H7 (cell line): ENCODE data around the gene SMARCA4. TPM values are rescaled to one million over a fixed set of nuclear protein-coding genes. Genes with fewer than 3 reads are reported as not detected.
"Not testable (repeated sequence)": the region's sequence is repeated elsewhere in the genome, so short reads cannot be mapped to it uniquely, and the experiment has no call there.

Source experiments
- DNase-seq: peaks from one replicate; pipeline ENCODE4 v3.0.0; 2012
- H3K27me3 ChIP-seq: 2 replicates; pipeline ENCODE4 v1.6.0; 2011; ENCODE audit warnings: mild to moderate bottlenecking, low read length; ENCODE audit not compliant: control insufficient read depth, insufficient read depth
- H3K36me3 ChIP-seq: replicated peaks from 2 replicates; pipeline ENCODE4 v1.5.1; 2011; ENCODE audit warnings: low read length; ENCODE audit not compliant: control insufficient read depth, insufficient read depth
- H3K4me3 ChIP-seq: 2 replicates; pipeline ENCODE4 v1.5.1; 2011; ENCODE audit warnings: low read depth, mild to moderate bottlenecking, control low read depth, low read length, moderate library complexity; ENCODE audit not compliant: insufficient read depth
- total RNA-seq: library from RNA; depleted of rRNA; stranded (reverse); fragments of >200 nt; shearing (Covaris generic); gene quantifications from 2 replicates; pipeline ENCODE4 v1.2.3, GENCODE V29; 2014

The SMARCA4 gene
- total RNA-seq, 1 experiment from 2014 or later: 173 TPM

DNA sequence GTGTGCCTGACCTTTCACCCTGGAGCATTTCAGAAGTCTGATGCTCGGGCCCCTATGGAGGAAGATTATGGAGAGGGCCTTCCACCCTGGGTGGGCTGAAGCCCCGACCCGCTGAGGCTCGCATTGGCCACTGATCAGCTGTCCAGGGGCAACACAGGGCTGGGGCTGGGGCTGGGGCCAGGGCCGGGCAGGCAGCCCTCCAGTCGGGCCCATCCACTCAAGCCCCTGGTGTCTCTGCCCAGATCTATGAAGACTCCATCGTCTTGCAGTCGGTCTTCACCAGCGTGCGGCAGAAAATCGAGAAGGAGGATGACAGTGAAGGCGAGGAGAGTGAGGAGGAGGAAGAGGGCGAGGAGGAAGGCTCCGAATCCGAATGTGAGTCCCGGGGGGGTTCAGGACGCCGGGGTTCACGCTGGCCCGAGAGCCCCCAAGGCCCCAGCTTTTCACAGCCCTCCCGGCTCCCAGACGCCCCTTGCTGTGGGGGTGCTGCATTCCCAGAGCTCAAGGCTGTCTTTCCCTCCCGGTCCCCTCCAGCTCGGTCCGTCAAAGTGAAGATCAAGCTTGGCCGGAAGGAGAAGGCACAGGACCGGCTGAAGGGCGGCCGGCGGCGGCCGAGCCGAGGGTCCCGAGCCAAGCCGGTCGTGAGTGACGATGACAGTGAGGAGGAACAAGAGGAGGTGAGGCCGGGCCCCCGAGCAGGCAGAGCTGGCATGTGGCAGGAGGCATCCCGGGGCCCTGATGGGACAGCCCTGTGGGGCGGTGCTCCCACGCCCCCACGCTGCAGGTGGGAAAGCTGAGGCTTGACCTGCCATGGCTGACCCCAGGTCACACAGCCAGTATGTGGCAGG is 98.9 kb downstream of the SMARCA4 start:
- DNase-seq: peak; percentile 55
- Histone ChIP-seq H3K27me3 (no peaks in the 10 kb centered on the region), H3K4me3 (no peak overlapping the region), H3K36me3 (peaks cover 20% of the 10 kb centered on the region)

DNA sequence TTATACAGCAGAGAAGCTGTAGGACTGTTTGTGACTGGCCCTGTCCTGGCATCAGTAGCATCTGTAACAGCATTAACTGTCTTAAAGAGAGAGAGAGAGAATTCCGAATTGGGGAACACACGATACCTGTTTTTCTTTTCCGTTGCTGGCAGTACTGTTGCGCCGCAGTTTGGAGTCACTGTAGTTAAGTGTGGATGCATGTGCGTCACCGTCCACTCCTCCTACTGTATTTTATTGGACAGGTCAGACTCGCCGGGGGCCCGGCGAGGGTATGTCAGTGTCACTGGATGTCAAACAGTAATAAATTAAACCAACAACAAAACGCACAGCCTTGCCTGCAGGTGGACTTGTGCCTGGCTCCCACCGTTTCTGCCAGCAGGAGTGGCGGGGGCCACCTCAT is 101.1 kb downstream of the SMARCA4 start:
- no peaks in the 10 kb centered on the region for H3K27me3 ChIP-seq
- peak; percentile 30 for DNase-seq
- H3K36me3 ChIP-seq: peaks cover 13% of the 10 kb centered on the region
- no peak overlapping the region for H3K4me3 ChIP-seq

DNA sequence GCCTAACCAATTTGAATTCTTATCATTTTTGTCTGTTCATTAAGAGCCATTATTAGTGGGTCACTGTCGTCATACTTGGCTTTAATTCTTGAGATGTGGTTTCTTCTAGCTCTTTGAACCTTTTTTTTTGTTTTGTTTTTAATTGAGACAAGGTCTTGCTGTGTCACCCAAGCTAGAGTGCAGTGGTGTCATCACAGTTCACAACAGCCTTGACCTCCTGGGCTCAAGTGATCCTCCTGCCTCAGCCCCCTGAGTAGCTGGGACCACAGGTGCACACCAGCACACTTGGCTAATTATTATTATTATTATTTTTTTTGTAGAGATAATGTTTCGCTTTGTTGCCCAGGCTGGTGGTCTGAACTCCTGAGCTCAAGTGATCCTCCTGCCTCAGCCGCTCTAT is 102.6 kb downstream of the SMARCA4 start:
- no peaks in the 10 kb centered on the region for H3K27me3 ChIP-seq
- DNase-seq: no peak
- peaks cover 17% of the 10 kb centered on the region for H3K36me3 ChIP-seq
- no peak overlapping the region for H3K4me3 ChIP-seq

DNA sequence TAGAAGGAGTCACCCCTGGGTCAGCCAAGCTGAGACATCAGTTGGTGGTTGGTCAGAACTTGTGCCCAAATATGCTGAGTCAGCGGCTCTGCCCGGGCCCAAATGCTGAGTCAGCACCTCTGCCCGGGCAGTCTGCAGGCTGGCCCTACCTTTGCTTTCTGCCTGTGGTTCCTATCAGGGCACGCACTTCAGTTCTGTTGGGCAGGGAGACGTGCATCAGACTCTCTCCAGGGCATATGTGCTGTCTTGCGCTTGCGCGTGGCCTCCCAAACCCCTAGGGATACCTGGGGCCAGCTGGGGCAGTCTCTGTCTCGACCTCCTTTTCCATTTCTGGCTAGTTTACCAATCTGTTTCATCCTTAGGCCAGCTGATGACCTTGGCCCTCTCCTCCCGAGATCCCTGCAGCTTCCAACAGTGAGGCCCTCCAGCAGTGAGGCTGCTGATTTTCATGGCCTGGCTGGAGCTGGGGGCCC is 104.0 kb downstream of the SMARCA4 start:
- H3K36me3 ChIP-seq: peaks cover 17% of the 10 kb centered on the region
- H3K27me3 ChIP-seq: no peaks in the 10 kb centered on the region
- DNase-seq: peak; percentile 77
- no peak overlapping the region for H3K4me3 ChIP-seq

- Histone ChIP-seq H3K36me3 (peaks cover 12% of the 10 kb centered on the region), H3K4me3 (no peak overlapping the region), H3K27me3 (no peaks in the 10 kb centered on the region)
- DNase-seq: no peak
Measured at GRCh38 chr19:11066326-11066725, 105.5 kb downstream of the SMARCA4 start.

DNA sequence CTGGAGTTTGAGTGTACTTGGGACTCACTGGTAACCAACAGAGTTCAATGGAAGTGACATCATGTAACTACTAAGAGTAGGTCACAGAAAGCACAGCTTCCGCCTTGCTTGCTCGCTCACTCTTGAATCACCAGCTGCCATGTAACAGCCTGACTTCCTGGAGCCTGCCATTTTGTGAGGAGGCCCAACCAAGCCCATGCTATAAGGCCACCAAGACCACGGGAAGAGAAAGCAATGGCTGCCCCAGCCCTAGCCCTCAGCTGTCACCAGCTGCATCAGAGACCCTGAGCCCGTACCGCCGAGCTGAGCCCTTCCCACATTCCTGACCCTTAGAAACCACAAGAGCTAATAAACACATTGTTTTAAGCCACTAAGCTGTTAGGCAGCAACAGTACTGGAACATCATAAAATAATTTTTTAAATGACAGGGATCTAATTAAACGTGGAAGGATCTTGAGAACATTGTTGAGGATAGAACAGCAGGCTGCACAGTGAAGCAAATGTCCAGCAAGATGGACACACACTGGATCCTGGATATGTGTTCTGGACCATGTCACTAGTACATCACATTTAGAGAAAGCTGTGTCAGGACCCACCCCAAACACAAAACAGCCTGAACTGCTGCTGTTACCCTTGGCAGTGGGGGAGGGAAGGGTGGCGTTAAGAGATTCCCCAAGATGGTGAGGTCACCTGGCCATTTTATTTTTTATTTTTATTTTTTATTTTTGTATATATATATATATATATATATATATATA is 106.7 kb downstream of the SMARCA4 start:
- Histone ChIP-seq H3K36me3 (peaks cover 8% of the 10 kb centered on the region), H3K27me3 (no peaks in the 10 kb centered on the region)
- DNase-seq: peak; percentile 8

GRCh38 chr19:11069561-11069960 is 108.7 kb downstream of the SMARCA4 start:
- Histone ChIP-seq H3K27me3 (no peaks in the 10 kb centered on the region), H3K4me3 (no peak overlapping the region), H3K36me3 (peaks cover 5% of the 10 kb centered on the region)
- DNase-seq: peak; percentile 71

More for the DNA sequence above, 106.7 kb downstream of the SMARCA4 start:
- H3K4me3 ChIP-seq: no peak overlapping the region

DNA sequence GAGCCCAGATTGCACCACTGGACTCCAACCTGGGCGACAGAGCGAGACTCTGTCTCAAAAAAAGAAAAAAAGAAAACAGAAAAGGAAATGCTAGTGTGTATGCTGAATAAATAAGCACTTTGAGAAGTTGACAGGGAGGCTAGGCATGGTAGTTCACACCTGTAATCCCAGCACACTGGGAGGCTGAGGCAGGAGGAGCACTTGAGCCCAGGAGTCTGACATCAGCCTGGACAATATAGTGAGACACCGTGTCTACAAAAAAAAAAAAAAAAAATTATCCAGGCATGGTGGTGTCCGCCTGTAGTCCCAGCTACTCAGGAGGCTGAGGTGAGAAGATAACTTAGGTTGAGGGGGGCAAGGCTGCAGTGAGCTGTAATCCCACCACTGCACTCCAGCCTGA is 109.3 kb downstream of the SMARCA4 start:
- H3K4me3 ChIP-seq: no peak overlapping the region
- no peak for DNase-seq
- peaks cover 5% of the 10 kb centered on the region for H3K36me3 ChIP-seq
- no peaks in the 10 kb centered on the region for H3K27me3 ChIP-seq

DNA sequence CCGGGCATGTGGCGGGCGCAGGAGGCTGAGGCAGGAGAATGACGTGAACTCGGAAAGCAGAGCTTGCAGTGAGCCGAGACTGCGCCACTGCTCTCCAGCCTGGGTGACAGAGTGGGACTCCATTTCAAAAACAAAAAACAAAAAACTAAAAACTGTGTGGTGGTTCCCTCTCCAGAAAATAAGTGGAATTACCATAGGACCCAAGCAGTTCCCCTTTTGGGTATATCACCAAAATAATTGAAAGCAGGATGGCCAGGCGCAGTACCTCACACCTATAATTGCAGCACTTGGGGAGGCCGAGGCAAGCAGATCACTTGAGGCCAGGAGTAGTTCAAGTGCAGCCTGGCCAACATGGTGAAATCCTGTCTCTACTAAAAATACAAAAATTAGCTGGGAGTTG is 112.7 kb downstream of the SMARCA4 start:
- no peak overlapping the region for H3K4me3 ChIP-seq
- H3K36me3 ChIP-seq: no peaks in the 10 kb centered on the region
- H3K27me3 ChIP-seq: no peaks in the 10 kb centered on the region
- no peak for DNase-seq

DNA sequence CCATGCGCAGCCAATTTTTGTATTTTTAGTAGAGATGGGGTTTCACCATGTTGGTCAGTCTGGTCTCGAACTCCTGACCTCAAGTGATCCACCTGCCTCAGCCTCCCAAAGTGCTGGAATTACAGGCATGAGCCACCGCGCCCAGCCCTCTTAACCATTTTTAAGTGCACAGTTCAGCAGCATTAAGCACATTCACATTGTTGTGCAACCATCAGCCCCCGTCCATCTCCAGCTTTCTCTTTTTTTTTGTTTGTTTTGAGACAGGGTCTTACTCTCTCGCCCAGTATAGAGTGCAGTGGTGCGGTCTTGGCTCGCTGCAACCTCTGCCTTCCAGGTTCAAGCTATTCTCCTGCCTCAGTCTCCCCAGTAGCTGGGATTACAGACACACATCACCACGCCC is 116.0 kb downstream of the SMARCA4 start:
- H3K36me3 ChIP-seq, H3K27me3 ChIP-seq, DNase-seq, H3K4me3 ChIP-seq: not testable (repeated sequence)

- no peak for DNase-seq
- no peak overlapping the region for H3K4me3 ChIP-seq
- no peaks in the 10 kb centered on the region for H3K36me3 ChIP-seq
- H3K27me3 ChIP-seq: no peaks in the 10 kb centered on the region
Measured at GRCh38 chr19:11078893-11079292, 118.1 kb downstream of the SMARCA4 start.

GRCh38 chr19:11079999-11080398 is 119.2 kb downstream of the SMARCA4 start:
- H3K36me3 ChIP-seq: no peaks in the 10 kb centered on the region
- H3K4me3 ChIP-seq: no peak overlapping the region
- H3K27me3 ChIP-seq: no peaks in the 10 kb centered on the region
- DNase-seq: peak; percentile 5

DNA sequence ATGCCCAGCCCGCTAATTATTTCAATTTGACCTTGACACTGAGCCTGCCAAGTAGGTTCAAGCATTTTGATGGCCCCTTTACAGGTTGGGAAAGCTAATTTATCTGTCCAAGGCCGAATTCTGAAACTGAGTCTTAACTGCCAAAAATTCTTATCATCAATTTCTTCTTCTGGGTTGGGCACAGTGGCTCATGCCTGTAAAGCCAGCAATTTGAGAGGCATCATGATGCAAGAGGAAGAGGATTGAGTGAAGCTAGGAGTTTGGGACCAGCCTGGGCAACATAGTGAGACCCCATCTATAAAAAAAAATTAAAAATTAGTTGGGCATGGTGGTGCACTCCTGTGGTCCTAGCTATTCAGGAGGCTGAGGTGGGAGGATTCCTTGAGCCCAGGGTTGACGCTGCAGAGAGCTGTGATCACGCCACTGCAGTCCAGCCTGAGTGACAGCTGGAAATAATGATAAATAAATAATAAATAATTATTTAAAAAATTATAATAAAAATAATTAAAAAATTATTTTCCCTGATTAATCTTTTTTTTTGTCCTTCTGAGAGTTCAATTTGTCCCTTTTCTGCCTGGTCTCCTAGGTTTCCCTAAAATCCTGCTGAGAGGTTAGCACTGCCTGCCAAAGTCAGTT is 127.2 kb downstream of the SMARCA4 start:
- no peak for DNase-seq
- Histone ChIP-seq H3K27me3 (no peaks in the 10 kb centered on the region), H3K4me3 (no peak overlapping the region), H3K36me3 (peaks cover 8% of the 10 kb centered on the region)

DNA sequence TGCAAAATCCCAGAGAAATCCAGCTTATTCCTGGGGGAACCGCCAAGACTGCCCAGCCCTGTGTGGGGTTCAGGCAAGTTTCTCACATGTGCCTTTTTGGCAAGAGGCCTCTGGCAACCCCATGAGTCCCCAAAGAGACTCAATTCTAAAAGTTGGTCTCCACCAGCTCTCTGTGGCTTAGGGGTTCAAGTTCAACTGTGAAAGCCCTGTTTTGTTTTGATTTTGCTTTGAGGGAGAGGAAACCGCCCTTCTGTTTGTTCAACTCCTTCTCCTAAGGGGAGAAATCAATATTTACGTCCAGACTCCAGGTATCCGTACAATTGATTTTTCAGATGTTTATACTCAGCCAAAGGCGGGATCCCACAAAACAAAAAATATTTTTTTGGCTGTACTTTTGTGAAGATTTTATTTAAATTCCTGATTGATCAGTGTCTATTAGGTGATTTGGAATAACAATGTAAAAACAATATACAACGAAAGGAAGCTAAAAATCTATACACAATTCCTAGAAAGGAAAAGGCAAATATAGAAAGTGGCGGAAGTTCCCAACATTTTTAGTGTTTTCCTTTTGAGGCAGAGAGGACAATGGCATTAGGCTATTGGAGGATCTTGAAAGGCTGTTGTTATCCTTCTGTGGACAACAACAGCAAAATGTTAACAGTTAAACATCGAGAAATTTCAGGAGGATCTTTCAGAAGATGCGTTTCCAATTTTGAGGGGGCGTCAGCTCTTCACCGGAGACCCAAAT is 127.8 kb downstream of the SMARCA4 start:
- Histone ChIP-seq H3K4me3 (peak overlapping the region; percentile 95), H3K36me3 (peaks cover 9% of the 10 kb centered on the region), H3K27me3 (no peaks in the 10 kb centered on the region)
- peak; percentile 19 for DNase-seq
